Smooth muscle cell (in vitro differentiated cells): ENCODE measurements around the gene PUS7. TPM values are rescaled to one million over a fixed set of nuclear protein-coding genes. Genes with fewer than 3 reads are reported as not detected.

ENCODE experiments used
- DNase-seq: peaks from one replicate; lab custom pipeline; 2025; ENCODE audit not compliant: unreplicated experiment; lab: John Stamatoyannopoulos, UW
- H2AFZ ChIP-seq: fragments of 200-600 bp; sonication (generic); 2 replicates; pipeline ENCODE4 v1.6.0; 2016; ENCODE audit warnings: antibody characterized with exemption, low read depth, mild to moderate bottlenecking
- H3F3A ChIP-seq: fragments of 200-600 bp; sonication (generic); 2 replicates; pipeline ENCODE4 v1.6.0; 2017; ENCODE audit warnings: antibody characterized with exemption, low read depth
- H3K27ac ChIP-seq: fragments of 200-600 bp; sonication (generic); 2 replicates; pipeline ENCODE4 v1.5.1; 2016; ENCODE audit warnings: low read depth, mild to moderate bottlenecking
- H3K27me3 ChIP-seq: fragments of 200-600 bp; sonication (generic); 2 replicates; pipeline ENCODE4 v1.6.1; 2016; ENCODE audit warnings: low read depth, mild to moderate bottlenecking
- H3K36me3 ChIP-seq: fragments of 200-600 bp; sonication (generic); 2 replicates; pipeline ENCODE4 v1.5.1; 2016; ENCODE audit warnings: low read depth
- H3K4me1 ChIP-seq: fragments of 200-600 bp; sonication (generic); 2 replicates; pipeline ENCODE4 v1.5.1; 2016; ENCODE audit warnings: low read depth
- H3K4me2 ChIP-seq: fragments of 200-600 bp; sonication (generic); 2 replicates; pipeline ENCODE4 v1.6.0; 2016; ENCODE audit warnings: mild to moderate bottlenecking
- H3K4me3 ChIP-seq: fragments of 200-600 bp; sonication (generic); 2 replicates; pipeline ENCODE4 v1.5.1; 2016; ENCODE audit warnings: mild to moderate bottlenecking
- H3K79me2 ChIP-seq: fragments of 200-600 bp; sonication (generic); 2 replicates; pipeline ENCODE4 v1.6.0; 2016; ENCODE audit warnings: low read depth, mild to moderate bottlenecking
- H3K9ac ChIP-seq: fragments of 200-600 bp; sonication (generic); 2 replicates; pipeline ENCODE4 v1.6.0; 2016; ENCODE audit warnings: low read depth
- H3K9me3 ChIP-seq: fragments of 200-600 bp; sonication (generic); replicated peaks from 2 replicates; pipeline ENCODE4 v1.5.1; 2016; ENCODE audit warnings: low read depth
- H4K20me1 ChIP-seq: fragments of 200-600 bp; sonication (generic); 2 replicates; pipeline ENCODE4 v1.6.0; 2016; ENCODE audit warnings: low read depth
- CTCF ChIP-seq: fragments of 200-600 bp; sonication (generic); IDR thresholded peaks from 2 replicates; pipeline ENCODE4 v1.5.1; 2017; ENCODE audit warnings: borderline replicate concordance, mild to moderate bottlenecking, antibody characterized with exemption; ENCODE audit not compliant: insufficient read depth, poor library complexity, severe bottlenecking
- WGBS: methylation state at CpG from one replicate; pipeline ENCODE4 v1.1.7; 2016; ENCODE audit warnings: low lambda C conversion rate; 5-methylcytosine and 5-hydroxymethylcytosine counted together
- polyA plus RNA-seq: library from polyadenylated mRNA; unstranded; fragments of >200 nt; fragmentation: Nextera tagmentation; extraction: Ambion mirVana; gene quantifications from 2 replicates; pipeline ENCODE4 v1.2.1, GENCODE V29; 2016
- total RNA-seq: library from RNA; depleted of rRNA; stranded (reverse); fragments of >200 nt; gene quantifications from 2 replicates; pipeline ENCODE4 v1.2.3, GENCODE V29; 2014

The PUS7 gene
- total and polyA plus RNA-seq, 2 experiments from 2014 or later: 6.9 to 8.0 TPM

- H4K20me1 ChIP-seq: no peaks in the 10 kb centered on the region
- TF ChIP-seq CTCF: no peak
- H2AFZ ChIP-seq: no peak overlapping the region
- no peaks in the 10 kb centered on the region for H3K79me2 ChIP-seq
- H3K9me3 ChIP-seq: no peaks in the 10 kb centered on the region
- no peaks in the 10 kb centered on the region for H3K36me3 ChIP-seq
- 92% methylated on average over 5 of the region's 5 CpGs for WGBS
- no peaks in the 10 kb centered on the region for H3F3A ChIP-seq
- DNase-seq: no peak
- H3K9ac ChIP-seq: no peak overlapping the region
- no peaks in the 10 kb centered on the region for H3K4me1 ChIP-seq
- no peak overlapping the region for H3K4me3 ChIP-seq
- no peaks in the 10 kb centered on the region for H3K27me3 ChIP-seq
- H3K27ac ChIP-seq: no peak overlapping the region
- no peak overlapping the region for H3K4me2 ChIP-seq
These were observed 113.2 kb downstream of the PUS7 start for GRCh38 chr7:105408791-105409410.

Other genes with a start within 250 kb of the PUS7 start
- gene SRPK2, start 133.3 kb downstream of the PUS7 start, total RNA-seq: 28.0 and 39.2 TPM in 2 replicates
- gene SRPK2, start 133.3 kb downstream of the PUS7 start, polyA plus RNA-seq: 21.9 and 37.5 TPM in 2 replicates
- gene RINT1, start 9.9 kb upstream of the PUS7 start, total RNA-seq: 18.9 and 29.4 TPM in 2 replicates
- 22.4 and 23.1 TPM in 2 replicates for gene RINT1, start 9.9 kb upstream of the PUS7 start, polyA plus RNA-seq
- 1.2 TPM in 1 of 2 replicates, not detected in the other for gene EFCAB10, start 59.2 kb upstream of the PUS7 start, total RNA-seq
- 0.35 and 0.56 TPM in 2 replicates for gene EFCAB10, start 59.2 kb upstream of the PUS7 start, polyA plus RNA-seq